ENCODE measurements around the gene ANKFN1. TPM values are rescaled to one million over a fixed set of nuclear protein-coding genes. Genes with fewer than 3 reads are reported as not detected.

ANKFN1 gene
- total and polyA plus RNA-seq, 2 of the 13 experiments (the other 11 are each of a cell fraction or from before 2014, with no cell fraction given) = not detected

DNA sequence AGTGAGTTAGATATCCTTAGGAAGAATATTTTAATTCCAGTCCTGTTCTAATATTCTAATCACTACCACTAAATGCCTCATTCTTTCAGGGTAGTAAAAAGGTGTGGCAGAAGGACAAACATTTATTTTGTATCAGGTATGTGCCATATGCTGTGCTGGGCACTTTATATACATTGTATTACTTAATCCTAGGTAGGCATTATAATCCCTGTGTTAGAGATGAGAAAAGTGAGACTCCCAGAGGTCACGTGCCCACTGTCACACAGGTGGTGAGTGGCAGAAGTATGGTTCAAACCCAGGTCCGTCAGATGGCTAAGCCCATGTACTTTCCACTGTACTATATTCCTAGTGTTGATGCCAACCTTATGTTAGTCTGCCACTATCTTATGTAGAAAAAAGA, 335.5 kb downstream of the ANKFN1 start:
- intact Hi-C loops (cut with micrococcal nuclease; ENCODE audit: unreplicated experiment) = no loop called here
- H3K79me2 ChIP-seq (ENCODE audit: insufficient read depth, low read length) = no peaks in the 10 kb centered on the region
- H3K4me2 ChIP-seq (ENCODE audit: low read depth, low read length) = no peak overlapping the region
- no TSS peak for BruUV-seq (replicated peaks)
- no peak for FAIRE-seq
- no peaks in the 10 kb centered on the region for H4K20me1 ChIP-seq (ENCODE audit: insufficient read depth, low read length)
- in situ Hi-C loops (cut with HindIII; ENCODE audit: extremely low pct_ligation_motif_present, low pct_unique_long_range_greater_than_20kb) = no loop called here
- ChIA-PET POLR2A (no interaction called here), CTCF (ENCODE audit: low intra/inter-chr PET ratio, low total read pairs) (no interaction called here)
- no peaks in the 10 kb centered on the region for H3K9me3 ChIP-seq (ENCODE audit: low read length)
- H3K9ac ChIP-seq (ENCODE audit: insufficient read depth, low read depth, low read length) = no peak overlapping the region
- no peaks in the 10 kb centered on the region for H3K4me1 ChIP-seq (ENCODE audit: insufficient read depth, low read length)
- 0% methylated on average over 2 of the region's 2 CpGs for WGBS (ENCODE audit: low lambda C conversion rate)
- H3K36me3 ChIP-seq (replicated peaks in 1 of 2; ENCODE audit: control insufficient read depth in 1 of 2, insufficient read depth in 2 of 2, low read length in 2 of 2) = no peaks in the 10 kb centered on the region
- H3K27ac ChIP-seq (ENCODE audit: extremely low read length, insufficient read depth, low read length) = no peak overlapping the region
- no peak overlapping the region for H3K4me3 ChIP-seq (replicated peaks in 1 of 3; ENCODE audit: insufficient read depth in 1 of 3, low read depth in 2 of 3, low read length in 3 of 3)
- no peaks in the 10 kb centered on the region; a peak in 2 of 5 replicates for H3K27me3 ChIP-seq (ENCODE audit: control insufficient read depth in 1 of 2, insufficient read depth in 2 of 2, low read length in 2 of 2)
- H2AFZ ChIP-seq (ENCODE audit: low read length) = no peak overlapping the region
- ATAC-seq = no peak
- TF ChIP-seq, protein P1, sequence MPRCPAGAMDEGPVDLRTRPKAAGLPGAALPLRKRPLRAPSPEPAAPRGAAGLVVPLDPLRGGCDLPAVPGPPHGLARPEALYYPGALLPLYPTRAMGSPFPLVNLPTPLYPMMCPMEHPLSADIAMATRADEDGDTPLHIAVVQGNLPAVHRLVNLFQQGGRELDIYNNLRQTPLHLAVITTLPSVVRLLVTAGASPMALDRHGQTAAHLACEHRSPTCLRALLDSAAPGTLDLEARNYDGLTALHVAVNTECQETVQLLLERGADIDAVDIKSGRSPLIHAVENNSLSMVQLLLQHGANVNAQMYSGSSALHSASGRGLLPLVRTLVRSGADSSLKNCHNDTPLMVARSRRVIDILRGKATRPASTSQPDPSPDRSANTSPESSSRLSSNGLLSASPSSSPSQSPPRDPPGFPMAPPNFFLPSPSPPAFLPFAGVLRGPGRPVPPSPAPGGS (CRISPR knock-in tag; IDR thresholded peaks at IDR 0.05) = no peak
- TF ChIP-seq ZBTB43 (CRISPR knock-in tag; conservative IDR thresholded peaks at IDR 0.05) = no peak
- TF ChIP-seq ZNF496 (CRISPR knock-in tag; IDR thresholded peaks at IDR 0.05; ENCODE audit: insufficient replicate concordance) = no peak
- TF ChIP-seq NFE2L2 (IDR thresholded peaks at IDR 0.05; ENCODE audit: low read length) = no peak
- TF ChIP-seq MIXL1 (CRISPR knock-in tag; IDR thresholded peaks at IDR 0.05) = no peak
- no peak for TF ChIP-seq ZNF776 (CRISPR knock-in tag; IDR thresholded peaks at IDR 0.05)
- no peak for TF ChIP-seq MXD1 (CRISPR knock-in tag; IDR thresholded peaks at IDR 0.05)
- no peak for DNase-seq (ENCODE audit: low spot score)

All from HepG2 (cell line).